Natural killer cell (primary cell): ENCODE measurements around the gene SORCS2. TPM values are rescaled to one million over a fixed set of nuclear protein-coding genes. Genes with fewer than 3 reads are reported as not detected.
"Not testable (repeated sequence)": the region's sequence is repeated elsewhere in the genome, so short reads cannot be mapped to it uniquely, and the experiment has no call there.

Experiments used
- ATAC-seq, 3 donors: fragments of 150-1000 bp in 2 of 3; fragments of 200-7000 bp in 1 of 3; cut with Tn5 transposase; 1 replicate in 1 of 3; 2 replicates in 2 of 3; pipeline ENCODE4 v1.10.0; 2021; ENCODE audit warnings: mild to moderate bottlenecking in 2 of 3, moderate library complexity in 2 of 3
- DNase-seq, 2 donors: peaks; one replicate each; pipeline versions ENCODE4 v3.0.0 to v3.0.0-alpha.2; 2013 to 2021; ENCODE audit warnings: mixed read lengths in 1 of 2
- H3K27ac ChIP-seq: one replicate; pipeline ENCODE4 v1.5.1; 2013; ENCODE audit warnings: mild to moderate bottlenecking, low read length
- H3K27me3 ChIP-seq: one replicate; pipeline ENCODE4 v1.6.1; 2013; ENCODE audit warnings: low read length; ENCODE audit not compliant: control insufficient read depth, insufficient read depth
- H3K36me3 ChIP-seq: one replicate; pipeline ENCODE4 v1.6.1; 2013; ENCODE audit warnings: low read length; ENCODE audit not compliant: control insufficient read depth, insufficient read depth
- H3K4me1 ChIP-seq: one replicate; pipeline ENCODE4 v1.6.1; 2013; ENCODE audit warnings: low read length; ENCODE audit not compliant: control insufficient read depth, insufficient read depth
- H3K4me3 ChIP-seq: one replicate; pipeline ENCODE4 v1.5.1; 2013; ENCODE audit warnings: low read length
- H3K9me3 ChIP-seq: one replicate; pipeline ENCODE4 v1.6.1; 2013; ENCODE audit warnings: low read length; ENCODE audit not compliant: control insufficient read depth, insufficient read depth
- H3K27ac Mint-ChIP-seq, 2 donors: one replicate each; pipeline ENCODE4 v1.8.0; 2022; ENCODE audit warnings: mild to moderate bottlenecking in 2 of 2, mixed read lengths in 2 of 2, moderate library complexity in 1 of 2
- H3K27me3 Mint-ChIP-seq, 2 donors: one replicate each; pipeline ENCODE4 v1.8.0; 2022; ENCODE audit warnings: low read depth in 2 of 2, mixed read lengths in 2 of 2
- H3K36me3 Mint-ChIP-seq: one replicate; pipeline ENCODE4 v1.8.0; 2022; ENCODE audit warnings: mixed read lengths
- H3K4me1 Mint-ChIP-seq, 2 donors: one replicate each; pipeline ENCODE4 v1.8.0; 2022; ENCODE audit warnings: mixed read lengths in 2 of 2
- H3K4me3 Mint-ChIP-seq: one replicate; pipeline ENCODE4 v1.8.0; 2022; ENCODE audit warnings: mild to moderate bottlenecking, moderate library complexity, mixed read lengths
- H3K9me3 Mint-ChIP-seq, 2 donors: one replicate each; pipeline ENCODE4 v1.8.0; 2022; ENCODE audit warnings: mixed read lengths in 2 of 2
- CTCF ChIP-seq: fragments of 200-600 bp; IDR thresholded peaks from one replicate; pipeline ENCODE4 v1.8.0; 2022; ENCODE audit warnings: antibody characterized with exemption
- WGBS: methylation state at CpG from one replicate; pipeline ENCODE4 v1.1.7; 2013; ENCODE audit warnings: missing lambda C conversion rate; ENCODE audit not compliant: insufficient coverage; 5-methylcytosine and 5-hydroxymethylcytosine counted together
- intact Hi-C: fragments of 100-400 bp; cut with micrococcal nuclease; formaldehyde crosslinking; loops from one replicate; pipeline ENCODE4 v1.14.2; 2022
- total RNA-seq, 4 donors: library from RNA; stranded (reverse); fragments of 120-200 nt in 1 of 4; gene quantifications; one replicate each; pipeline versions ENCODE4 v1.2.3 to v1.2.4, GENCODE V29; 2013 to 2022

Gene SORCS2
- total RNA-seq, 3 donors from 2014 or later (not counting 1 experiment from before 2014, with no cell fraction given): 1.2 to 2.5 (median 1.4) TPM

- no peak for TF ChIP-seq CTCF
- no peaks in the 10 kb centered on the region for H3K4me1 ChIP-seq
- DNase-seq (no peak), ATAC-seq (no peak)
- H3K36me3 ChIP-seq: no peaks in the 10 kb centered on the region
- Mint-ChIP-seq H3K4me3 (no peak overlapping the region), H3K27me3 (peaks cover 6 to 15% of the 10 kb centered on the region in 2 donors), H3K4me1 (no peaks in the 10 kb centered on the region), H3K27ac (no peak overlapping the region), H3K9me3 (peaks cover 17 to 23% of the 10 kb centered on the region in 2 donors), H3K36me3 (peaks cover 31% of the 10 kb centered on the region)
- H3K27ac ChIP-seq: no peak overlapping the region
- H3K9me3 ChIP-seq: peaks cover 45% of the 10 kb centered on the region
- 75% methylated on average over 11 of the region's 11 CpGs for WGBS
- intact Hi-C loops: no loop called here
- no peaks in the 10 kb centered on the region for H3K27me3 ChIP-seq
- no peak overlapping the region for H3K4me3 ChIP-seq
These were observed 382.1 kb downstream of the SORCS2 start for GRCh38 chr4:7574287-7575014.

DNA sequence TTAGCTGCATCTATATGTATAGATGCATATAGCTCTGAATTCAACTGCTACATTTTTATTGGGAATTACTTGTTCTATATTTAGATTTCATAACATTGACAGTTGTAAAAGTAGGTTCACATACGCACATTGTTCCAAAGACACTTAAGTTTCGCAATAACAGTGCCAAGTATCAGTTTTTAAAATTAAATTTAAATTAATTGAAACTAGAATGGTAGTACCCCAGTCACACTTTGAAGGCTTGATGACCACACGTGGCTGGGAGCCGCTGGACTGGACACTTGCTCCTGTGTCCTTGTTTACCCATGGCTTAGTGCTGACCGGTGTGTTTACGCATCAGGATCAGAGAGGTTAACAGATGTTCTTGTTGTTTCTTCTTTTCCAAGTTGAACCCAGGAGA is 383.1 kb downstream of the SORCS2 start:
- ATAC-seq (no peak), DNase-seq (no peak)
- H3K9me3 ChIP-seq: peaks cover 49% of the 10 kb centered on the region
- no peaks in the 10 kb centered on the region for H3K36me3 ChIP-seq
- Mint-ChIP-seq H3K4me3 (no peak overlapping the region), H3K36me3 (peaks cover 36% of the 10 kb centered on the region), H3K4me1 (no peaks in the 10 kb centered on the region), H3K27ac (no peak overlapping the region), H3K9me3 (peaks cover 21 to 26% of the 10 kb centered on the region in 2 donors), H3K27me3 (peaks cover 6 to 16% of the 10 kb centered on the region in 2 donors)
- WGBS: 95% methylated on average over 4 of the region's 6 CpGs
- intact Hi-C loops: no loop called here
- TF ChIP-seq CTCF: no peak
- no peak overlapping the region for H3K27ac ChIP-seq
- H3K27me3 ChIP-seq: no peaks in the 10 kb centered on the region
- H3K4me3 ChIP-seq: no peak overlapping the region
- H3K4me1 ChIP-seq: no peaks in the 10 kb centered on the region

- intact Hi-C loops, H3K27ac Mint-ChIP-seq, H3K27ac ChIP-seq, H3K4me1 Mint-ChIP-seq, DNase-seq, ATAC-seq, H3K4me3 Mint-ChIP-seq, H3K4me1 ChIP-seq, H3K4me3 ChIP-seq, H3K36me3 ChIP-seq, H3K27me3 ChIP-seq: not testable (repeated sequence)
- WGBS: 89% methylated on average over 11 of the region's 11 CpGs
- peaks cover 36% of the 10 kb centered on the region for H3K36me3 Mint-ChIP-seq
- peaks cover 21 to 29% of the 10 kb centered on the region in 2 donors for H3K9me3 Mint-ChIP-seq
- peaks cover 49% of the 10 kb centered on the region for H3K9me3 ChIP-seq
- peaks cover 6 to 15% of the 10 kb centered on the region in 2 donors for H3K27me3 Mint-ChIP-seq
These were observed 385.2 kb downstream of the SORCS2 start for GRCh38 chr4:7577361-7578039.

DNA sequence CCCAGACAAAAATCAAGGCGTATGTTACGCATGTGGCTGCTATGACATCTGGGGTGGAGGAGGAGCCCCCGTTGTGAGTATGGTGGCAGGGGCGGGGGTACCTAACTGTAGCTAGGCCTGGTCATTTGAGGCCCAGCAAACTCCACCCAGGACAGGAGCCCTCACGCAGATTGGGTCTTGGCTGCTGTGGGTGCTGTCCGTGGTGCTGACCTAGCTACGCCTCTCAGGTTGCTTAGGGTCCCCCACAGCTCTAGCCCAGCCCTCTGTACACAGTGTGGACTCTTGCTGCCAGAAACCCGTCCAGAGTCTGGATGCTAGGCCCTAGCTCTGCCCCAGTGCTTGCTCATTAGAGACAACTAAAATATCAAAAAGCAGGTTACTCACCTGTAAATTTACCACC is 389.1 kb downstream of the SORCS2 start:
- Mint-ChIP-seq H3K9me3 (peaks cover 14 to 21% of the 10 kb centered on the region in 2 donors), H3K27me3 (peaks cover 6 to 19% of the 10 kb centered on the region in 2 donors), H3K4me1 (no peaks in the 10 kb centered on the region), H3K4me3 (no peak overlapping the region), H3K27ac (no peak overlapping the region), H3K36me3 (peaks cover 25% of the 10 kb centered on the region)
- H3K27ac ChIP-seq: no peak overlapping the region
- no peak overlapping the region for H3K4me3 ChIP-seq
- DNase-seq (peak; percentile 20 to 23), ATAC-seq (peak in 2 of 3 donors; percentile 53 to 69)
- H3K27me3 ChIP-seq: no peaks in the 10 kb centered on the region
- H3K9me3 ChIP-seq: peaks cover 34% of the 10 kb centered on the region
- no peaks in the 10 kb centered on the region for H3K4me1 ChIP-seq
- TF ChIP-seq CTCF: no peak
- 19% methylated on average over 6 of the region's 8 CpGs for WGBS
- intact Hi-C loops: no loop called here
- H3K36me3 ChIP-seq: no peaks in the 10 kb centered on the region
